Loucy (cell line): Measurements from ENCODE around the gene METAP1D.

Experiments
- H2AFZ ChIP-seq: fragments of 200-600 bp; sonication (generic); 2 replicates; pipeline ENCODE4 v1.6.0; 2016; ENCODE audit warnings: antibody characterized with exemption, mild to moderate bottlenecking, low read length, moderate library complexity
- H3F3A ChIP-seq: fragments of 200-600 bp; 2 replicates; pipeline ENCODE4 v1.6.0; 2016; ENCODE audit warnings: antibody characterized with exemption, low read depth, mild to moderate bottlenecking
- H3K27me3 ChIP-seq: fragments of 200-600 bp; sonication (generic); 2 replicates; pipeline ENCODE4 v1.6.1; 2014; ENCODE audit warnings: low read length, mild to moderate bottlenecking; ENCODE audit not compliant: insufficient read depth, poor library complexity, severe bottlenecking
- H3K36me3 ChIP-seq: fragments of 200-600 bp; sonication (generic); 2 replicates; pipeline ENCODE4 v1.6.1; 2016; ENCODE audit warnings: low read length; ENCODE audit not compliant: insufficient read depth
- H3K4me1 ChIP-seq: fragments of 200-600 bp; sonication (generic); 2 replicates; pipeline ENCODE4 v1.5.1; 2014; ENCODE audit warnings: low read length, mild to moderate bottlenecking; ENCODE audit not compliant: insufficient read depth, poor library complexity, severe bottlenecking
- H3K4me2 ChIP-seq: fragments of 200-600 bp; sonication (generic); 2 replicates; pipeline ENCODE4 v1.6.0; 2014; ENCODE audit warnings: antibody characterized with exemption, low read length, low read depth, mild to moderate bottlenecking; ENCODE audit not compliant: poor library complexity, severe bottlenecking
- H3K4me3 ChIP-seq: fragments of 200-600 bp; sonication (generic); 2 replicates; pipeline ENCODE4 v1.5.1; 2014; ENCODE audit warnings: low read length, mild to moderate bottlenecking, mixed read lengths; ENCODE audit not compliant: poor library complexity, severe bottlenecking
- H3K79me2 ChIP-seq: fragments of 200-600 bp; sonication (generic); 2 replicates; pipeline ENCODE4 v1.6.1; 2014; ENCODE audit warnings: low read length; ENCODE audit not compliant: insufficient read depth
- H3K9ac ChIP-seq: fragments of 200-600 bp; sonication (generic); 2 replicates; pipeline ENCODE4 v1.6.0; 2014; ENCODE audit warnings: mild to moderate bottlenecking, low read depth, low read length, moderate library complexity; ENCODE audit not compliant: poor library complexity, severe bottlenecking
- H3K9me2 ChIP-seq: fragments of 200-600 bp; sonication (generic); replicated peaks from 2 replicates; pipeline ENCODE4 v1.6.1; 2016; ENCODE audit warnings: low read depth, low read length, mixed read lengths
- H3K9me3 ChIP-seq: fragments of 200-600 bp; sonication (generic); 2 replicates; pipeline ENCODE4 v1.6.1; 2014; ENCODE audit warnings: mild to moderate bottlenecking, antibody characterized with exemption, low read length, low read depth; ENCODE audit not compliant: insufficient read depth
- H4K20me1 ChIP-seq: fragments of 200-600 bp; sonication (generic); 2 replicates; pipeline ENCODE4 v1.6.0; 2014; ENCODE audit warnings: antibody characterized with exemption, low read length, mild to moderate bottlenecking; ENCODE audit not compliant: insufficient read depth, poor library complexity, severe bottlenecking
- CTCF ChIP-seq: fragments of 200-600 bp; sonication (generic); conservative IDR thresholded peaks from 2 replicates; pipeline ENCODE4 v1.5.1; 2014; ENCODE audit warnings: mild to moderate bottlenecking, antibody characterized with exemption, low read length
- EZH2phosphoT487 ChIP-seq: fragments of 200-600 bp; IDR thresholded peaks from 2 replicates; pipeline ENCODE4 v1.6.1; 2018; ENCODE audit warnings: antibody characterized with exemption, mild to moderate bottlenecking, moderate library complexity, borderline replicate concordance

The METAP1D gene

GRCh38 chr2:171986778-171987177 is 13.0 kb upstream of the METAP1D start:
- H3K9me2 ChIP-seq = no peaks in the 10 kb centered on the region
- no peaks in the 10 kb centered on the region for H3F3A ChIP-seq
- H2AFZ ChIP-seq = no peak overlapping the region
- H3K79me2 ChIP-seq = no peaks in the 10 kb centered on the region
- H3K9me3 ChIP-seq = no peaks in the 10 kb centered on the region
- no peaks in the 10 kb centered on the region for H3K4me1 ChIP-seq
- no peak overlapping the region for H3K9ac ChIP-seq
- peaks cover 27% of the 10 kb centered on the region for H3K36me3 ChIP-seq
- no peaks in the 10 kb centered on the region for H3K27me3 ChIP-seq
- no peak overlapping the region for H3K4me3 ChIP-seq
- H3K4me2 ChIP-seq = no peak overlapping the region
- H4K20me1 ChIP-seq = no peaks in the 10 kb centered on the region
- TF ChIP-seq CTCF (no peak), EZH2phosphoT487 (no peak)

GRCh38 chr2:171991027-171991426 is 8.7 kb upstream of the METAP1D start:
- Histone ChIP-seq H2AFZ (no peak overlapping the region), H3K9me2 (no peaks in the 10 kb centered on the region), H3K9me3 (no peaks in the 10 kb centered on the region), H3K36me3 (no peaks in the 10 kb centered on the region), H3K4me3 (no peak overlapping the region), H4K20me1 (no peaks in the 10 kb centered on the region), H3K79me2 (no peaks in the 10 kb centered on the region), H3K4me2 (no peak overlapping the region), H3K4me1 (peaks cover 6% of the 10 kb centered on the region), H3F3A (no peaks in the 10 kb centered on the region), H3K9ac (no peak overlapping the region), H3K27me3 (no peaks in the 10 kb centered on the region)
- TF ChIP-seq CTCF (no peak), EZH2phosphoT487 (no peak)

GRCh38 chr2:171995586-171995985 is 4.2 kb upstream of the METAP1D start:
- Histone ChIP-seq H3K9me3 (no peaks in the 10 kb centered on the region), H3K27me3 (no peaks in the 10 kb centered on the region), H3K9me2 (no peaks in the 10 kb centered on the region), H3K9ac (no peak overlapping the region), H3K4me2 (no peak overlapping the region), H3K79me2 (no peaks in the 10 kb centered on the region), H4K20me1 (no peaks in the 10 kb centered on the region), H3F3A (no peaks in the 10 kb centered on the region), H3K4me3 (no peak overlapping the region), H3K36me3 (no peaks in the 10 kb centered on the region), H2AFZ (no peak overlapping the region), H3K4me1 (peaks cover 14% of the 10 kb centered on the region)
- TF ChIP-seq EZH2phosphoT487 (no peak), CTCF (no peak)
